PC-3 (cell line): ENCODE data around the gene PDGFC. TPM values are rescaled to one million over a fixed set of nuclear protein-coding genes. Genes with fewer than 3 reads are reported as not detected.

Experiments used
- ATAC-seq: fragments of 200-7000 bp; cut with Tn5 transposase; 2 replicates; pipeline ENCODE4 v1.9.1; 2020; ENCODE audit warnings: mild to moderate bottlenecking, moderate library complexity
- BruUV-seq: library from RNA; stranded (reverse); fragments of 400-500 nt; replicated peaks from 2 replicates; lab custom pipeline; 2021; lab: Mats Ljungman, UMichigan
- CTCF ChIA-PET: fragments of 300-600 bp; sonication (Branson Sonifier 250); formaldehyde crosslinking; loops from one replicate; lab custom pipeline; 2022; ENCODE audit warnings: antibody characterized with exemption; lab: Charles Lee
- POLR2A ChIA-PET: fragments of 300-600 bp; sonication (Branson Sonifier 250); formaldehyde crosslinking; loops from one replicate; lab custom pipeline; 2022; ENCODE audit warnings: antibody characterized with exemption; ENCODE audit not compliant: unreplicated experiment; lab: Charles Lee
- DNase-seq: peaks from one replicate; pipeline ENCODE4 v3.0.0-alpha.2; 2015
- H2AFZ ChIP-seq: fragments of 300-600 bp; sonication (generic); 2 replicates; pipeline ENCODE4 v1.6.0; 2016; ENCODE audit warnings: antibody characterized with exemption, low read length
- H3F3A ChIP-seq: fragments of 300-600 bp; sonication (generic); one replicate; pipeline ENCODE4 v1.6.0; 2017; ENCODE audit warnings: antibody characterized with exemption, low read length, control low read depth, mild to moderate bottlenecking; ENCODE audit not compliant: unreplicated experiment
- H3K27ac ChIP-seq: fragments of 300-600 bp; sonication (generic); 2 replicates; pipeline ENCODE4 v1.5.1; 2016; ENCODE audit warnings: mild to moderate bottlenecking, low read length
- H3K27me3 ChIP-seq: fragments of 300-600 bp; sonication (generic); 2 replicates; pipeline ENCODE4 v1.6.1; 2016; ENCODE audit warnings: low read length, mixed read lengths
- H3K36me3 ChIP-seq: fragments of 300-600 bp; sonication (generic); 2 replicates; pipeline ENCODE4 v1.6.1; 2016; ENCODE audit warnings: low read depth, mixed run types, low read length, mixed read lengths
- H3K4me1 ChIP-seq: fragments of 300-600 bp; sonication (generic); 2 replicates; pipeline ENCODE4 v1.5.1; 2016; ENCODE audit warnings: low read length; ENCODE audit not compliant: insufficient read depth
- H3K4me2 ChIP-seq: fragments of 300-600 bp; sonication (generic); 2 replicates; pipeline ENCODE4 v1.6.0; 2016; ENCODE audit warnings: low read length
- H3K4me3 ChIP-seq: fragments of 300-600 bp; sonication (generic); 2 replicates; pipeline ENCODE4 v1.5.1; 2016; ENCODE audit warnings: mild to moderate bottlenecking, low read length, mixed read lengths
- H3K79me2 ChIP-seq: fragments of 300-600 bp; sonication (generic); 2 replicates; pipeline ENCODE4 v1.6.1; 2017; ENCODE audit warnings: low read length, mixed read lengths
- H3K9ac ChIP-seq: fragments of 300-600 bp; sonication (generic); 2 replicates; pipeline ENCODE4 v1.6.0; 2016; ENCODE audit warnings: mild to moderate bottlenecking, low read length
- H3K9me2 ChIP-seq: fragments of 300-600 bp; sonication (generic); replicated peaks from 2 replicates; pipeline ENCODE4 v1.6.1; 2016; ENCODE audit warnings: mixed run types, low read length, mixed read lengths
- H3K9me3 ChIP-seq: fragments of 300-600 bp; sonication (generic); 2 replicates; pipeline ENCODE4 v1.6.1; 2016; ENCODE audit warnings: low read length, mixed read lengths
- H4K20me1 ChIP-seq: fragments of 300-600 bp; sonication (generic); 2 replicates; pipeline ENCODE4 v1.6.1; 2016; ENCODE audit warnings: low read length, mixed read lengths
- CTCF ChIP-seq: fragments of 300-600 bp; sonication (generic); conservative IDR thresholded peaks from 2 replicates; pipeline ENCODE4 v1.5.1; 2017; ENCODE audit warnings: antibody characterized with exemption, low read depth, mild to moderate bottlenecking, low read length
- EZH2 ChIP-seq: fragments of 300-600 bp; sonication (generic); IDR thresholded peaks from one replicate; pipeline ENCODE4 v1.6.1; 2017; ENCODE audit warnings: antibody characterized with exemption, mild to moderate bottlenecking, low read length; ENCODE audit not compliant: unreplicated experiment
- EZH2phosphoT487 ChIP-seq: fragments of 300-600 bp; sonication (generic); IDR thresholded peaks from 2 replicates; pipeline ENCODE4 v1.6.1; 2018; ENCODE audit warnings: mild to moderate bottlenecking, antibody characterized with exemption, low read length, borderline replicate concordance
- intact Hi-C: fragments of 100-400 bp; cut with micrococcal nuclease; formaldehyde crosslinking; loops from 2 replicates; pipeline ENCODE4 v1.9.0; 2023
- total RNA-seq: library from RNA; depleted of rRNA; stranded (reverse); fragments of >200 nt; gene quantifications from 2 replicates; pipeline ENCODE4 v1.2.3, GENCODE V29; 2014

The PDGFC gene
- total RNA-seq, 1 experiment from 2014 or later = 23.0 TPM

- ChIA-PET POLR2A (no interaction called here), CTCF (no interaction called here)
- Histone ChIP-seq H3F3A (no peaks in the 10 kb centered on the region), H3K9ac (no peak overlapping the region), H2AFZ (no peak overlapping the region), H3K4me2 (peak overlapping the region; percentile 57; the same call in 1 of the 2 replicates), H3K9me3 (no peaks in the 10 kb centered on the region), H4K20me1 (no peaks in the 10 kb centered on the region), H3K9me2 (no peaks in the 10 kb centered on the region), H3K27ac (peak overlapping the region; percentile 60), H3K36me3 (peaks cover 10% of the 10 kb centered on the region; the same call in 1 of the 2 replicates), H3K4me3 (no peak overlapping the region), H3K4me1 (peaks cover 58% of the 10 kb centered on the region), H3K27me3 (no peaks in the 10 kb centered on the region), H3K79me2 (peaks cover 98% of the 10 kb centered on the region)
- no peak for ATAC-seq
- DNase-seq = no peak
- intact Hi-C loops = no loop called here
- TF ChIP-seq EZH2 (no peak), CTCF (no peak), EZH2phosphoT487 (no peak)
- BruUV-seq = no TSS peak
Observed at GRCh38 chr4:156963419-156963818, 8.2 kb downstream of the PDGFC start.

- Histone ChIP-seq H3K9me2 (no peaks in the 10 kb centered on the region), H3K4me1 (peaks cover 59% of the 10 kb centered on the region), H3F3A (no peaks in the 10 kb centered on the region), H3K4me2 (peak overlapping the region; percentile 57), H2AFZ (no peak overlapping the region), H3K79me2 (peaks cover 98% of the 10 kb centered on the region), H3K27ac (peak overlapping the region; percentile 60), H3K4me3 (no peak overlapping the region), H4K20me1 (no peaks in the 10 kb centered on the region), H3K9me3 (no peaks in the 10 kb centered on the region), H3K27me3 (no peaks in the 10 kb centered on the region), H3K9ac (no peak overlapping the region), H3K36me3 (peaks cover 10% of the 10 kb centered on the region; the same call in 1 of the 2 replicates)
- ATAC-seq (peak; percentile 58), DNase-seq (peak; percentile 73)
- BruUV-seq = no TSS peak
- ChIA-PET POLR2A (interaction anchor here (0.7 kb wide), 1 partner anchor 9 kb away, joined by 3 read pairs; the partner anchor contains the start of gene PDGFC), CTCF (no interaction called here)
- TF ChIP-seq EZH2 = no peak
- no peak for TF ChIP-seq EZH2phosphoT487
- TF ChIP-seq CTCF = no peak
- intact Hi-C loops = no loop called here
Observed at GRCh38 chr4:156962528-156962974, 9.0 kb downstream of the PDGFC start.

GRCh38 chr4:156962058-156962358, 9.6 kb downstream of the PDGFC start:
- Histone ChIP-seq H3K27ac (peak overlapping the region; percentile 60), H3K4me1 (peaks cover 62% of the 10 kb centered on the region), H3F3A (no peaks in the 10 kb centered on the region), H3K9me2 (no peaks in the 10 kb centered on the region), H3K4me3 (no peak overlapping the region), H3K27me3 (no peaks in the 10 kb centered on the region), H3K9ac (no peak overlapping the region), H2AFZ (no peak overlapping the region), H3K79me2 (peaks cover 98% of the 10 kb centered on the region), H3K4me2 (peak overlapping the region; percentile 57; the same call in 1 of the 2 replicates), H3K36me3 (peaks cover 5% of the 10 kb centered on the region; the same call in 1 of the 2 replicates), H4K20me1 (no peaks in the 10 kb centered on the region), H3K9me3 (no peaks in the 10 kb centered on the region)
- POLR2A ChIA-PET = interaction anchor here (0.7 kb wide), 1 partner anchor 9 kb away, joined by 3 read pairs; the partner anchor contains the start of gene PDGFC
- ATAC-seq (no peak), DNase-seq (no peak)
- BruUV-seq = no TSS peak
- intact Hi-C loops = no loop called here
- TF ChIP-seq CTCF = no peak
- no peak for TF ChIP-seq EZH2phosphoT487
- no peak for TF ChIP-seq EZH2
- CTCF ChIA-PET = no interaction called here
